ENCODE results near the gene ARF3. TPM values are rescaled to one million over a fixed set of nuclear protein-coding genes. Genes with fewer than 3 reads are reported as not detected.

The ARF3 gene
- total RNA-seq, 1 experiment from 2014 or later = 166 TPM

GRCh38 chr12:48943221-48943620 is 14.1 kb downstream of the ARF3 start:
- no peak overlapping the region for H3K27ac ChIP-seq (ENCODE audit: low read depth, low read length)
- DNase-seq (ENCODE audit: low read depth, low spot score) = no peak
- ChIA-PET POLR2A (no interaction called here), CTCF (no interaction called here), RAD21 (ENCODE audit: low non-redundant PET in 1 of 2, low total read pairs in 2 of 2, uncharacterized antibody in 2 of 2, unreplicated experiment in 2 of 2) (no interaction called here)
- H3K36me3 ChIP-seq (ENCODE audit: control insufficient read depth in 1 of 2, insufficient read depth in 2 of 2, low read length in 2 of 2) = peaks cover 24% of the 10 kb centered on the region in 2 experiments; a peak in 3 of 4 replicates
- H3K27me3 ChIP-seq (ENCODE audit: insufficient read depth, low read length) = no peaks in the 10 kb centered on the region
- no peaks in the 10 kb centered on the region for H3K4me1 ChIP-seq (ENCODE audit: control insufficient read depth in 1 of 2, insufficient read depth in 2 of 2, low read length in 2 of 2)
- H3K79me2 ChIP-seq (ENCODE audit: insufficient read depth, low read length) = peaks cover 62% of the 10 kb centered on the region
- H3K4me3 ChIP-seq (replicated peaks in 1 of 2; ENCODE audit: low read depth in 1 of 2, low read length in 2 of 2) = no peak overlapping the region
- ATAC-seq = no peak
- no TSS peak for BruUV-seq (replicated peaks)
- no peaks in the 10 kb centered on the region for H3K9me3 ChIP-seq (ENCODE audit: control insufficient read depth in 1 of 2, insufficient read depth in 1 of 2, low read depth in 1 of 2, low read length in 2 of 2)
- no peak overlapping the region for H2AFZ ChIP-seq (ENCODE audit: low read depth, low read length, poor library complexity, severe bottlenecking)
- intact Hi-C loops (cut with micrococcal nuclease) = no loop called here
- no peak overlapping the region for H3K4me2 ChIP-seq (ENCODE audit: low read length)
- H4K20me1 ChIP-seq (ENCODE audit: insufficient read depth) = no peaks in the 10 kb centered on the region
- H3K9ac ChIP-seq (ENCODE audit: low read length) = no peak overlapping the region
- TF ChIP-seq, protein P1, sequence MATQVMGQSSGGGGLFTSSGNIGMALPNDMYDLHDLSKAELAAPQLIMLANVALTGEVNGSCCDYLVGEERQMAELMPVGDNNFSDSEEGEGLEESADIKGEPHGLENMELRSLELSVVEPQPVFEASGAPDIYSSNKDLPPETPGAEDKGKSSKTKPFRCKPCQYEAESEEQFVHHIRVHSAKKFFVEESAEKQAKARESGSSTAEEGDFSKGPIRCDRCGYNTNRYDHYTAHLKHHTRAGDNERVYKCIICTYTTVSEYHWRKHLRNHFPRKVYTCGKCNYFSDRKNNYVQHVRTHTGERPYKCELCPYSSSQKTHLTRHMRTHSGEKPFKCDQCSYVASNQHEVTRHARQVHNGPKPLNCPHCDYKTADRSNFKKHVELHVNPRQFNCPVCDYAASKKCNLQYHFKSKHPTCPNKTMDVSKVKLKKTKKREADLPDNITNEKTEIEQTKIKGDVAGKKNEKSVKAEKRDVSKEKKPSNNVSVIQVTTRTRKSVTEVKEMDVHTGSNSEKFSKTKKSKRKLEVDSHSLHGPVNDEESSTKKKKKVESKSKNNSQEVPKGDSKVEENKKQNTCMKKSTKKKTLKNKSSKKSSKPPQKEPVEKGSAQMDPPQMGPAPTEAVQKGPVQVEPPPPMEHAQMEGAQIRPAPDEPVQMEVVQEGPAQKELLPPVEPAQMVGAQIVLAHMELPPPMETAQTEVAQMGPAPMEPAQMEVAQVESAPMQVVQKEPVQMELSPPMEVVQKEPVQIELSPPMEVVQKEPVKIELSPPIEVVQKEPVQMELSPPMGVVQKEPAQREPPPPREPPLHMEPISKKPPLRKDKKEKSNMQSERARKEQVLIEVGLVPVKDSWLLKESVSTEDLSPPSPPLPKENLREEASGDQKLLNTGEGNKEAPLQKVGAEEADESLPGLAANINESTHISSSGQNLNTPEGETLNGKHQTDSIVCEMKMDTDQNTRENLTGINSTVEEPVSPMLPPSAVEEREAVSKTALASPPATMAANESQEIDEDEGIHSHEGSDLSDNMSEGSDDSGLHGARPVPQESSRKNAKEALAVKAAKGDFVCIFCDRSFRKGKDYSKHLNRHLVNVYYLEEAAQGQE (IDR thresholded peaks at IDR 0.05; ENCODE audit: low read depth) = no peak
- TF ChIP-seq ELF1 (IDR thresholded peaks at IDR 0.05; ENCODE audit: borderline replicate concordance, low read depth) (no peak), SRF (IDR thresholded peaks at IDR 0.05; ENCODE audit: low read depth) (no peak)
- H3K9me2 ChIP-seq (ENCODE audit: insufficient read depth) = no peaks in the 10 kb centered on the region

DNA sequence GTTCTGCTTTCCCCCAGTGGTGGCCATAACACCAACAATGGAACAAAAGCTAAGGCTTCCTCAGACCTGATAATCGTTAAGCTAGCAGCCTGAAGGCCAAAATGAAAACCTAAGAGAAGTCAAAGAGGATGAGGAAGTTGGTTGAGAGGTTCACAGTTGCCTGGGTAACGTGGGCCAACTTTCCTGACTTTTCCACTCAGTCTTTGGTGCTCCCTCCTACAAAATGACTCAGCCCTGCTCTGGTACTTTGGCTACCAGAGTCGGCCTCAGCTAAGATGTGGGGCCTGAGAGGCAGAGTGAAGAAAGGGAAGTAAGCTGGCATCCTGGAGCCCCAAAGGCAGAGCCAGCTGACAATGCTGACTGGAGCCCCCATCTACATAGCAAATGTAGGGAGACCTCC is 17.1 kb downstream of the ARF3 start:
- Histone ChIP-seq H3K27me3 (ENCODE audit: insufficient read depth, low read length) (no peaks in the 10 kb centered on the region), H3K9me3 (ENCODE audit: control insufficient read depth in 1 of 2, insufficient read depth in 1 of 2, low read depth in 1 of 2, low read length in 2 of 2) (no peaks in the 10 kb centered on the region), H3K27ac (ENCODE audit: low read depth, low read length) (no peak overlapping the region), H2AFZ (ENCODE audit: low read depth, low read length, poor library complexity, severe bottlenecking) (no peak overlapping the region), H3K4me1 (ENCODE audit: control insufficient read depth in 1 of 2, insufficient read depth in 2 of 2, low read length in 2 of 2) (no peaks in the 10 kb centered on the region), H3K4me3 (replicated peaks in 1 of 2; ENCODE audit: low read depth in 1 of 2, low read length in 2 of 2) (no peak overlapping the region), H4K20me1 (ENCODE audit: insufficient read depth) (peaks cover 8% of the 10 kb centered on the region; the same call in 1 of the 2 replicates), H3K9me2 (ENCODE audit: insufficient read depth) (no peaks in the 10 kb centered on the region), H3K79me2 (ENCODE audit: insufficient read depth, low read length) (peaks cover 36% of the 10 kb centered on the region), H3K4me2 (ENCODE audit: low read length) (no peak overlapping the region), H3K9ac (ENCODE audit: low read length) (no peak overlapping the region), H3K36me3 (ENCODE audit: control insufficient read depth in 1 of 2, insufficient read depth in 2 of 2, low read length in 2 of 2) (peaks cover 35 to 40% of the 10 kb centered on the region in 2 experiments)
- ChIA-PET CTCF (interaction anchor here (2.0 kb wide), 1 partner anchor 87 kb away, joined by 5 read pairs; no protein-coding TSS in a partner anchor), RAD21 (ENCODE audit: low non-redundant PET in 1 of 2, low total read pairs in 2 of 2, uncharacterized antibody in 2 of 2, unreplicated experiment in 2 of 2) (no interaction called here), POLR2A (no interaction called here)
- intact Hi-C loops (cut with micrococcal nuclease) = no loop called here
- BruUV-seq (replicated peaks) = no TSS peak
- ATAC-seq = no peak
- DNase-seq (ENCODE audit: low read depth, low spot score) = no peak
- TF ChIP-seq JUND (IDR thresholded peaks at IDR 0.05) (no peak), ELF1 (IDR thresholded peaks at IDR 0.05; ENCODE audit: borderline replicate concordance, low read depth) (no peak), ZFX (IDR thresholded peaks at IDR 0.05) (no peak), POLR2AphosphoS5 (IDR thresholded peaks at IDR 0.05; ENCODE audit: low read depth, low read length) (no peak), FOSL1 (IDR thresholded peaks at IDR 0.05; ENCODE audit: low read depth) (no peak), EGR1 (IDR thresholded peaks at IDR 0.05; ENCODE audit: low read depth) (no peak), SP1 (IDR thresholded peaks at IDR 0.05; ENCODE audit: low read depth) (no peak), EZH2 (IDR thresholded peaks at IDR 0.05) (no peak), ZNF274 (IDR thresholded peaks at IDR 0.05; ENCODE audit: low read depth, low read length) (no peak)
- TF ChIP-seq, protein P2, sequence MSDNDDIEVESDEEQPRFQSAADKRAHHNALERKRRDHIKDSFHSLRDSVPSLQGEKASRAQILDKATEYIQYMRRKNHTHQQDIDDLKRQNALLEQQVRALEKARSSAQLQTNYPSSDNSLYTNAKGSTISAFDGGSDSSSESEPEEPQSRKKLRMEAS (IDR thresholded peaks at IDR 0.05) = no peak
- TF ChIP-seq, protein P3, sequence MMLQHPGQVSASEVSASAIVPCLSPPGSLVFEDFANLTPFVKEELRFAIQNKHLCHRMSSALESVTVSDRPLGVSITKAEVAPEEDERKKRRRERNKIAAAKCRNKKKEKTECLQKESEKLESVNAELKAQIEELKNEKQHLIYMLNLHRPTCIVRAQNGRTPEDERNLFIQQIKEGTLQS (IDR thresholded peaks at IDR 0.05) = no peak
- TF ChIP-seq, protein P1 (IDR thresholded peaks at IDR 0.05; ENCODE audit: low read depth) = no peak

Data from HCT116 (cell line).